Middle frontal gyrus (tissue), 1 donor: ENCODE results near the gene DIPK1B.
"Not testable (repeated sequence)": the region's sequence is repeated elsewhere in the genome, so short reads cannot be mapped to it uniquely, and the experiment has no call there.

ENCODE experiments used
- DNase-seq: peaks from one replicate; pipeline ENCODE4 v3.0.0-alpha.2; 2015; ENCODE audit warnings: low spot score; ENCODE audit errors: extremely low spot score

The DIPK1B gene

DNA sequence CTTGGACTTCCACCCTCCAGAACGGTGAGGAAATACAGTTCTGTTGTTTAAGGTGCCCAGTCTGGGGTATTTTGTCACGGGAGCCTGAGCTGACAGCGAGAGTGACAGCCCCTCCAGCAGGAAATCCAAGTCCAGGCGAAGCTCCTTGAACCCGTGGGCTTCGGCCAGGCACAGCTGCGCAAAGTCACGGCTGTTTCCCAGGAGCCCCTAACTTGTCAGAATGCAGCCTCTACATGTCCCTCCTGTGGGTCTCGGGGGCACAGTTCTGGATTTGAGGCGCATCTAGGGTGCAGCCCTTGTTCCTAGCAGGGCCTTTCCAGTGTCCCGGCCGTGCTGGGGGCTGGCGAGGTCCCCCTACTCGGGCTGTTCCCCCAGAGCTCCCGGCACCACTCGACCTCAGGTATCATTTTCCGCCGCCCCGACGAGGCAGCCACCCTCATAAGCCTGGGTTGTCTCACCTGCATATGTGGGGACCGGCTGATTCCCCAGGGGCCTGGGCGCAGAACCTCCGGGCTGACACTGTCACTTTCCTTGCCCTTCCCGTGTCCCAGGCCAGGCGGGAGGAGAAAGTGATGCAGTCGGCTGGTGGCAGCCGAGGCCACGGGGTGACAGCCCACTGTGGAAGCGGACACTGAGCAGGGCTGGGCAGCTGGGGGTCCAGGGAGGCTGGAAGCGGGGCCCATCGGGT is 41.1 kb downstream of the DIPK1B start:
- no peak for DNase-seq

DNA sequence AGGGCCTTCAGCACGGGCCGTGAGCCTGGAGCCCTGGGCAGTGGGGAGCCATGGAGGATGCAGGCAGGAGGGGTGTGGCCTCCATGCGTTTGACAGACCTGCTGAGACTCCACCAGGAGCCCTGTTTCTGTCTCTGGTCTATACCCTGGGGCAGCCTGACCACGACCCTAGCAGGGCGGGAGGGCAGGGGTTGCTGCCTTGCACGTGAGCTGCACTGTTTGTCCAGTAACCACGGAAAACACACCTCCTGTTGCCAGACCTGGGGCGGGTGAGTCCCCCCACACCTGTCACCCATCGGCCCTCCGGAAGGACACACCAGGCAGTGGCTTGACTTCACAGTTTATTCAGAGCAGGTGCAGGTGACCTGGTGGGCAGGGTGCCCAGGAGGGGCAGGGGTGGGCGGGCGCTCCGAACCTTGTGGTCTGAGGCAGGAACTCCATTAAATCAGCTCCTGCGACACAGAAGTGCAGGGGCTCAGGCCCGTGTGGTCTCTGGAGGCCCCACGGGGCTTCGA is 41.7 kb downstream of the DIPK1B start:
- DNase-seq, result no peak

DNA sequence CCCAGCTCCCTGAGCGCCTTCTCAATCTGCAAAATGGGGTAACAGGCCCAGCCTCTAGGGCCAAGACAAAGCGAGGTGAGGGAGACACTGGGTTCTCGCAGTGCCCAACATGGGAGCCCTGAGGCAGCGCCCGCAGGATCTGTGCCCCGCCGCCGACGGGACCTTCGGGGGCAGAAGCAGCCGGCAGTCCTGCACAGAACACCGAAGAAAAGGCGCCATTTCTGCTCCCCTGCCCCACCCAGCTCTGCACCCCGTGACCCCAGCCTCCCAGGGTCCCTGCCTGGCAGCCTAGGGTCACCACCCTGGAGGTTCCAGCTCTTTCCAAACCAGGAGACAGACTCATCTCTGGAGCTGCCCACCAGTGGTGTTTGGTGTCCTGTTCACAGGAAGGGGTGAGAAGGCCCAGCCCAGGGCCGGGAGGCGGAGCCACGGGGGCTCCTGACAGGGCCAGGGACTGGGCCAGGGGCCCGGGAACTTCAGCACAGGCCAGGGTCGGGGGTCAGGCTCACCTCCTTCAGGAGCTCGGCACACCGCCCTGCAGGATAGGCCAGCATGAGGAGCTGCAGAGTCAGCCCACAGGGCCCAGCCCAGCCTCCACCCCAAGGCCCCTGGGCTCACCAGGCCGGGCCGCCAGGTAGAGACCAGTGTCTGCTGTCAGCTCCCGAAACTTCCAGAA is 42.4 kb downstream of the DIPK1B start:
- DNase-seq, result no peak

DNA sequence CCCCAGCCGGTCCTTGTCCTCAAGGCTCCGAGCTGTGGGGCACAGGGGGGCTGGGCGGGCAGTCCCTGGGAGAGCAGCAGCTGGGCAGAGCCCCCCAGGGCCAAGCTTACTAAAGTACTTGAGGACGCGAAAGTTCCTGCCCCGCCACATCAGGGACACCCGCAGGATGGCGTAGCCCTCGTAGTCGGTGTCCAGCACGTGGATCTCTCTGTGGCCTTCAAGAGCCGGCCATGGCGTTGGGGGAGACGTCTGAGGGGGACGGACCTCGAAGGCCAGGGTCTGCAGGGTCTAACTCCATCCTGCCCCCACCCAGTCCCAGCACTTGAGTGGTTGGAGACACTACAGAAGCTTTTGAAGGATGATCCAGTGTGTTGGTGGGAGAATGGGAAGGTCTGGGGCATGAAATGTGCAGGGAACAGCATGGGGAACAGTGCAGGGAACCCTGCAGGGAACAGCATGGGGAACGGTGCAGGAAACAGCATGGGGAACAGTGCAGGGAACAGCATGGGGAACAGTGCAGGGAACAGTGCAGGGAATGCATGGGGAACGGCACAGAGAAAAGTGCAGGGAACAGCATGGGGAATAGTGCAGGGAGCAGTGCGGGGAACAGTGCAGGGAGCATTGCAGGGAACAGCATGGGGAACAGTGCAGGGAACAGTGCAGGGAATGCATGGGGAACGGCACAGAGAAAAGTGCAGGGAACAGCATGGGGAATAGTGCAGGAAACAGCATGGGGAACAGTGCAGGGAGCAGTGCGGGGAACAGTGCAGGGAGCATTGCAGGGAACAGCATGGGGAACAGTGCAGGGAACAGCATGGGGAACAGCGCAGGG is 43.1 kb downstream of the DIPK1B start:
- not testable (repeated sequence) for DNase-seq

DNA sequence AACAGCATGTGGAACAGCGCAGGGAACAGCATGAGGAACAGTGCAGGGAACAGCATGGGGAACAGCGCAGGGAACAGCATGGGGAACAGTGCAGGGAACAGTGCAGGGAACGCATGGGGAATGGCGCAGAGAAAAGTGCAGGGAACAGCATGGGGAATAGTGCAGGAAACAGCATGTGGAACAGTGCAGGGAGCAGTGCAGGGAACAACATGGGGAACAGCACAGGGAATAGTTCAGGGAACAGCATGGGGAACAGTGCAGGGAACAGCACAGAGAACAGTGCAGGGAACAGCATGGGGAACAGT is 43.7 kb downstream of the DIPK1B start:
- no peak for DNase-seq

DNA sequence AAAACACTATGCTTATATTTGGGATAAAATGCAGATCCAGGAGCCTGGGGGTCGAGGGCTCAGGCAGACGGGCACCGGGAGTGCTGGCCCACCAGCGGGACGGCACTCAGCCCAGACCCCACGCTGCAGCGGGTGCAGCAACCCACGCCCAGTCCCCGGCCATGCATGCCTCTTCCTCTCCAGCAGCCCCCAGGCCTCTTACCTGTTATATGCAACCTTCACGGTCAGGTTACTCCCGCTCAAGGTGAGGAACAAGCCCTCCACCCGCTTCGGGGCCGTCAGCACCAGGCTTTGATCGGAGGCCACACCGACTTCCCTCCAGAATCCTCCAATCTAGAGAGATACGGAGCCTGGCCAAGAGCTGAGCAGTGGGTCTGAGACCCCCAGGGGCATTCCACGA is 44.5 kb downstream of the DIPK1B start:
- DNase-seq, result no peak

DNA sequence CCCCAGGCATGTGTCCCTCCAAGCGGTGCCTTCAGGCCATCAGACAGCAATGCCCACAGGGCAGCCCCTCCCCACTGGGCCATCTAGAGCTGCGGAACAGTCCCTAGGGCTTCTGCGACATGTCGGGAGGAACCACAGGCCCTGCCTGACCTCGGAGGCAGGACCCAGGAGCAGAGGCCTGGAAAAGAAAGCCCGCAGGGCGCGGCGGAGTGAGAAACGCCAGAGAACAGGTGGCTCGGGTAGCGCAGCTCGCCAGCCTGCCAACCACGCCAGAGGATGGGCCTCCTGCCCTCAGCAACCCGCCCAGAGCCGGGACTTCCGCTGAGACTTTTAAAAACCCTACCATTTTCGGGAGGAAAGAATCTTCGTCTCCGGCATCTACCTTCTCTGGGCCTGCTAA is 45.0 kb downstream of the DIPK1B start:
- DNase-seq, result no peak

DNA sequence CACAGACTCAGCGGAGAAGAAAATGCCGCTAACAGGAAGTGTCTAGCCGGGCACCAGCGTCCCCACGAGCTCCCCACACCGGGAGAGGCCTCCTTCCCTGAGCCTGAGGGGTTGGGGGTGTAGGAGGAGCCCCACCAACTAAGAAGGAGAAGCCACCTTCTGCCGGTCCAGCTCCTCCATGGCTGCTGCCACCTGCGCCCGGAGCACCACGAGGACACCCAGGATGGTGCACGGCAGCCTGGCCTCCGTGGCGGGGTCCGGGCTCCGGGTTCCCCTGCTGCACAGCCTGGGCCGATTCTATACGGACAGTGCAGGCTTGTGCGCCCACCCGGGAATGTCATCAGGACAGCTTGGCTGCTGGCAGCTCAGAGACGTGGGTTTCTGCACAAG is 45.4 kb downstream of the DIPK1B start:
- DNase-seq, result no peak

DNA sequence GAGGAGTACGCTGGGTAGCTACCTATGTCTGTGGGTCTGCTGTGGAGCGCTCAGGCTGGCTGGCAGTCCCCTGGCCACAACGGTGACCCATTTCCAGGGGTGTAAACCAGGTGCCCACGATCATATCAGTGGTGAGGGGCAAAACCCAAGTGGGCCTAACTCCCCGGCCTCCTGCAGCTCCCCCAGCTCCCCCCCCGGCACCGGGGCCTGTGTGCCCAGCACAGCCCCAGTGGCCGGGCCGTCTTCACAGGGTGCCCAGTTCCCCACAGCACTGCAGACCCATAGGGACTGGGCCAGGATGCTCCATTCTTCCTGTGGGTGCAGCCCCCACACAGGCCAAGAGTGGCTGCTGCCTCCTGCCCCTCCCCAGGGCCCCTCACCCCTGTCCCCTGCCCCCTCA is 46.6 kb downstream of the DIPK1B start:
- no peak for DNase-seq

DNA sequence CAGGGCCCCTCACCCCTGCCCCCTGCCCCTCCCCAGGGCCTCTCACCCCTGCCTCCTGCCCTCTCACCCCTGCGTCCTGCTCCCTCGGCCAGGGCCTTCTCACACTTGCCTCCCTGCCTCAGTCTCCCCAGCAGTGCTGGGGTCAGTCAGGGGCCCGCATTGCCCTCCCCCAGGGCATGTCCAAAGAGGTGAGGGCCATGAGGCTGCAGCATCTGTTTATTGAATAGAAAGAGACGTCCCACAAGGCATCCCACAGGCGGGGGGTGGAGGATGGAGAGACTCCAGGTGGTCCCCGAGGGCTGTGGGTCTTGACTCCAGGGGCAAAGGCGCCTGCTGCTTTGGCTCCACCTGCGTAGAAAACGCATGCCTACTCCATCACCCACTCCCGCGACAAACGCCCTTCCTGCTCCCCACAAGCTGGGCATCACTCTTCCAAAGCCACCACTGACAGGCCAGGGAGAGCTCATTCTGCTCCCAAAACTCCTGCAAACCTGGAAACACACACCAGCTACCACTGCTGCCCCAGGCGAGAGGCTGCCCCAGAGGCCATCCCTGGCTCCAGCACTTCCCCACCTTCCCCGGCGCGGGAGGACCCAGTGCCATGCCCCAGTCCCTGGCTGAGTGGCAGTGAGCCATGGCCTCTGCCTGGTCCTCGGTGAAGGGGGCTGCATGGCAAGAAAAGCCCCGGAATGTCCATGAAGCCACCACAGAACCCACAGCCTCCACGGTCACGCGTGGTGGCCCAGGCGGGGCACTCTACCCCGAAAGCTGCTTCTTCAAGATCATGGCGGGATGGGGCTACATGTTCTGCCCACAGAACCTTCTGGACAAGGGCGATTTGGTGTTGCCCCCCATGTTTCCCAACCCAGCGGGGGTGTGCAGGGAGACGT is 47.3 kb downstream of the DIPK1B start:
- no peak for DNase-seq

DNA sequence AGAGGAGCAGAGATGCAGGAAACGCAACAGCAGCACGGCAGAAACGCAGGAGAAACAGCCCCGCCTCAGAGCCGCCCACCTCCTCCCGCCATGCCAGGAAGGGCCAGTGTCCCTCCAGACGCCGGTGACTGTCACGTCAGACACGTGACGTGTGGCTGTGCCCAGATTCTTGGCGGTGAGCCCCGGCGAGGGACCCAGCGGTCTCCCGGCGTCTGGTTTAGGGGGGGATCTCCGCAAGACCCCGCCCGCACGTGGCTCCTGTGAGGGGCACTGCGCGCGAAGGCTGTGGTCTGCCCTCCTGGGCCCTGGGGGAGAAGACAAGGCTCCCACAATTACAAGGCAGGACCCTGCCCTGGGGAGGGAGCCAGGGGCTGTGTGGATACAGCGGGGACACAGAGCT is 48.1 kb downstream of the DIPK1B start:
- DNase-seq, result no peak

DNA sequence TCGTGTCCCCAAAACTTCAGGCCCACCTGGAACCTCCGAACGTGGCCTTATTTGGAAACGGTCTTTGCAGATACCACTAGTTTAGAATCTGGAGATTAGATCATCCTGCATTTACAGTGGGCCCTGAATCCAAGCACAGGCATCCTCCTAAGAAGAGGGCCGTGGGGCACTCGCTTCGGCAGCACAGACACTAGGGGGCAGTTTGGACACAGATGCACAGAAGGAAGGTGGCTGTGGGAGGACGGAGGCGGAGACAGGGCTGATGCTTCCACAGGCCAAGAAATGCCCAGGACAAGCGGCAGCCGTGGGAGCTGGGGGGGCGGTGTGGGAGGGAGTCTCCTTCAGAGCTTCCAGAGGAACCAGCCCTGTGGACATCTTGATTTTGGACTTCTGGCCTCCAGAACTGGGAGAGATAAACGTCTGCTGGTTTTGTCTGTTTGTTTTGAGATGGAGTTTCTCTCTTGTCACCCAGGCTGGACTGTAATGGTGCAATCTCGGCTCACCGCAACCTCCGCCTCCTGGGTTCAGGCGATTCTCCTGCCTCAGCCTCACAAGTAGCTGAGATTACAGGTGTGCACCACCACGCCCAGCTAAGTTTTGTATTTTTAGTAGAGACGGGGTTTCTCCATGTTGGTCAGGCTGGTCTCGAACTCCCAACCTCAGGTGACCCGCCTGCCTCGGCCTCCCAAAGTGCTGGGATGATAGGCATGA is 48.6 kb downstream of the DIPK1B start:
- DNase-seq, result peak; percentile 32

DNA sequence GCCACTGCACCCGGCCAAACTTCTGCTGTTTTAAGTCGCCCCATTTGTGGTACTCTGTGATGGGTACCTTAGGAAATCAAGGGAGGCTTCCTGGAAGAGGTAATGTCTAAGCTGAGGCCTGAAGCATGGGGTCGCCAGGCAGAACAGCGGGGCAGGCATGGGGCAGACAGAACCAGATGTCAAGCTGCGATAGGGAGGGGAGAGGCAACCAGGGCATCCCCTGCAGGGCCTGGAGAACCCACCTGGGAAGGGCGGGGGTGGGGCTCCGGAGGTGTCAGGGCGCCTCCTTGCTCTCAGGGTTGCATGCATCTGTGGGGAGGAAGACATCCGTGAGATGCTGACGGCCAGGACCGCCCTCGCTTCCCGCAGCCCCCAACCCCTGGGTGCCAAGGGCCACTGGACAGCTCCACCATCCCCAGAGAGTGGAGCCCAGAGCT is 49.2 kb downstream of the DIPK1B start:
- no peak for DNase-seq

DNA sequence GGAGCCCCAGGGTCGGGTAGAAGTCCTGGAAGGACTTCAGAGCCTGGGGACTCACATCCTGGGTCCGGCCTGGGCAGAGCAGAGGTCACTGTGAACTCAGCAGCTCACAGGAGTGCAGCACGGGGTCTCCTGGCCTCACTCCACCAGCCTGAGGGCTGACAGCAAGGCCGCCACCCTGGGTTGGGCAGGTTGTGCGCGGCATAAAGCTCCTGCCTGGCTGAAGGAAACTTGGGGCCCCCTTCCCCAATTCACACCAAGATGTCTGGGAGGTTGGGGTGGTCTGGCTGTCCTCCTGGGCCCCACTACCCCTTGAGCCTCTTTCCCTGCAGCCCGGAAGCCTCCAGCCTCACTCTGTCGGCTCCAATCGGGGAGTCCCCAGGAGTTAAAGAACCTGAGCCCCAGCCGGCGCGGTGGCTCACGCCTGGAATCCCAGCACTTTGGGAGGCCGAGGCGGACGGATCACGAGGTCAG is 49.9 kb downstream of the DIPK1B start:
- DNase-seq, result no peak

DNA sequence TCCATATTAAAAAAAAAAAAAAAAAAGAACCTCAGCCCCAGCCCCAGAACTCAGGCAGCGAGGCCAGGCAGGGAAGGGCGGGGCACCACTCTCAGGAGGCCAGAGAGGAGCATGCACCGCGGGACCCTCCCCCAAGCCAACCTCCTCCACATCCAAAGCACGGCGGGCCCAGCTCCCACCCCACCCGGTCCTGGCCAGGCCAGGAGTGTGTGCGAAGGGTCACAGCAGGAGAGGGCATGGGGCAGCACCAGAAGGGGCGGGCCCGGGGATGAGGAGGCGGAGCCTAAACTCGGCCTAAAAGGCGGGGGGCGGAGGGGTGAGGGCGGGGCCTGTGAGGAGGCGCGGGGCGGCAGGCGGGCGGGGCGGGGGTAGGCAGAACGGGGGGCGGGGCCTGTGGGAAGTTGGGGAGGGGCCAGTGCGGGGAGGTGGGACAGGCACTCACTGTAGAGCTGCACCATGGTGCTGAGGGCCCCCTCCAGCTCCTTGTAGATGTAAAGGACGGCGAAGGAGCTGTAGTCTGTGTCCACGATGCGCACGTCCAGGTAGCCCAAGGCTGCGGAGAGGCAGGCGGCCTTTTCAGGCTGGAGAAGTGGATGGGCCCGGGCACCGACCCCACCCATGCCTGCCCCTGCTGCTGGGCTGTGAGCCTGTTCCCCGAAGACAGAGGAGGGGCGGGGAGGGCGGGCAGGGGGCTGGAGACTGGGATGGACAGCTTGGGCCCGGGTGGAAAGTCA is 50.7 kb downstream of the DIPK1B start:
- DNase-seq, result no peak

DNA sequence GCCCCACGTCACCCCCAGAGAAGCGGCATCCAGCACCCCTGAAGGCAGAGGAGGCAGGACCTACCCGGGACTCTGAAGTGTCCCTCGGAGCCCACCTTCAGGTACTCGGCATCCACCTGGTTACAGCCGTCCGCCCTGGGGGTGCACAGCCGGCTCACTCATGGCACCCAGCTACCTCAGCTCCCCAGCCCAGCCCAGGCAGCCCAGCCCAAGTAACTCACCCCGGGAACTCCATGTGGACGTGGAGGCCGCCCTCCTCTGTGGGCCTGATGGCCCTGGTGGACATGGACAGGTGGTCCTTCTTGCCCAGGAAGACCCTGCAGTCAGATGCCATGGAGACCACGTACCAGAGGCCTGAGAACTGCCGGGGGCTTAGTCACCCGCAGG is 51.3 kb downstream of the DIPK1B start:
- no peak for DNase-seq

DNA sequence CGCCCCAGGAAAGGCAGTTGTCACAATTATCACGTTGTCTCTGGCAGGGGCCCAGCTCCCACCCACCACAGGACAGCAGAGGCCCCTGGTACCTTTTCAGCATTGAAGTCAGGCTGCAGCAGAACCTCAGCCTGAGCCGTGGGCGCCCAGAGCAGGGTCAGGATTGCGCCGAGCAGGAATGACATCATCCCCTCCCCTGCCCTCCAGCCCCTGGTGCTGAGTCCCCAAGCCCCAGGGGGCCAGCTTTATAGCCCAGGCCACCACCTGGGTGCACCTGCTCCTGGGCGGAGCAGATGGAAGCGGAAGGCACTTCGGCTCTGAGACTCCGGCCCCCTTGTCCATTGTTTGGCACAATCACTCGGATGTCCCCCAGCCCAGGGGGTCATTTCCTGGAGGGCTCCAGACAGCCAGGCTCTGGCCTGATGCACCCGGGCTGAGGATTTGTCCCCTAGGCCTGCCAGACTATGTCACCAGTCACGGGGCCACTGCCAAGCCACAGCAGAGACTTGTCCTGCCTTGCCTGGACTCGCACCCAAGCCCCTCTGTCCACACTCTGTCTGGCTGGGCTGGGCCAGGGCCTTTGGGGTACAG is 52.0 kb downstream of the DIPK1B start, which contains the start of gene LCN15:
LCN15 (minus strand) TSS at position 218 of the 591 bp plus-strand sequence; CDS start at position 188, 30 bp downstream.
- no peak for DNase-seq

DNA sequence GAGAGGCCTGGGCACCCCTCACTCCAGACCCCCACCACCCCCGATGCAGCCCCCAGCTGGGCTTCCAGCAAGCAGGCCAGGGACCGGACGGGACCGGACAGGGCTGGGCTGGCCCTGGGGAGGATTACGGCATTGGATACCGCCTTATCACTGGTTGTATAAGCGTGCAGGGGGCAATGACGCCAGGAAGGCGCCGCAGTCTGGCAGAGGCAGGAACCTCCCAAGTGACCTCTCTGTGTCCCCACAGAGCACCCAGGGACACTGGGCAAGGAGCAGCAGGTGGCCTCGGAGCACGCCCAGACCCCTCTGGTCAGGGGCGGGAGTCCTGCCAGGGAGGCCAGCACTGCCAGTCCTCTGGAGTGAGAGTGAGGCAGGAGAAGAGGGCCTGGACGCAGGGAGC is 52.7 kb downstream of the DIPK1B start:
- no peak for DNase-seq

DNA sequence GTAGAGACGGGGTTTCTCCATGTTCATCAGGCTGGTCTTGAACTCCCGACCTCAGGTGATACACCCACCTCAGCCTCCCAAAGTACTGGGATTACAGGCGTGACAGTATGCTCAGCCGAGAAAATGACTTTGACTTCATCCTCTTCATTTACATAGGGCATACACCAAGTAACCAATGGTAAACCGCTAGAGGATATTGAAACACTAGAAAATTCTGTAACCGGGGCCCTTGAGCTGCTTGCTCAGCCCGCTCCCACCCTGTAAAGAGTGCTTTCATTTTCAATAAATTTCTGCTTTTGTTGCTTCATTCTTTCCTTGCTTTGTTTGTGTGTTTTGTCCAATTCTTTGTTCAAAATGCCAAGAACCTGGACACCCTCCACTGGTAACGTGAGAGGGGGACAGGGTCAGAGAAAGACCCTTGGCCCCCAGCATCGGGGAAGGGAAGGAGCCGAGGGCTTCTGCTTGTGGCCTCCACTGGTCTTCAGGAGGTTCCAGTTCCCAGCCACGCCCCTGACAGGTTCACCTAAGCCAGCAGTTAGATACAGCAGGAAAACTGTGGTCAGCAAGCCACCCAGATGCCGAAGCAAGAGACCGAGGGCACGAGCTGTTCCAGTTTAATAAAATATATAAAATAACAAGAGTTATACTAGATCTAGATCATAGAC is 53.5 kb downstream of the DIPK1B start:
- not testable (repeated sequence) for DNase-seq
